Activated CD4-positive, alpha-beta T cell treated with anti-CD3 and anti-CD28 coated beads for 24 hours (primary cell): ENCODE data around the gene CTDP1.
A peak's percentile ranks its signal among the peaks of the same experiment; 100 is the strongest.

Source experiments
- DNase-seq, 2 donors: peaks; one replicate each; pipeline ENCODE4 v3.0.0-alpha.2; 2020; ENCODE audit warnings: low read depth in 2 of 2

The CTDP1 gene

GRCh38 chr18:79679552-79680099, at the start of gene CTDP1:
Gene CTDP1, plus strand, starts transcription at chr18:79679803. Its CDS starts 145 bp downstream, at chr18:79679948.
- DNase-seq = peak; percentile 73 to 81

- no peak for DNase-seq
These were observed 49.1 kb upstream of the CTDP1 start for GRCh38 chr18:79630281-79631095.

- DNase-seq = no peak
These were observed 48.5 kb upstream of the CTDP1 start for GRCh38 chr18:79631096-79631507.

GRCh38 chr18:79631761-79632446, 47.7 kb upstream of the CTDP1 start:
- DNase-seq = no peak

- no peak for DNase-seq
These were observed 46.8 kb upstream of the CTDP1 start for GRCh38 chr18:79632765-79633164.

GRCh38 chr18:79634186-79634585, 45.4 kb upstream of the CTDP1 start:
- DNase-seq = no peak

GRCh38 chr18:79634593-79635426, 44.8 kb upstream of the CTDP1 start:
- no peak for DNase-seq

GRCh38 chr18:79635427-79635726, 44.2 kb upstream of the CTDP1 start:
- DNase-seq = no peak

GRCh38 chr18:79637181-79637920, 42.3 kb upstream of the CTDP1 start:
- DNase-seq = no peak

GRCh38 chr18:79637921-79638909, 41.4 kb upstream of the CTDP1 start:
- DNase-seq = no peak

- no peak for DNase-seq
These were observed 40.4 kb upstream of the CTDP1 start for GRCh38 chr18:79639072-79639829.

GRCh38 chr18:79640064-79640672, 39.4 kb upstream of the CTDP1 start:
- DNase-seq = no peak

GRCh38 chr18:79640875-79641274, 38.7 kb upstream of the CTDP1 start:
- DNase-seq = no peak

GRCh38 chr18:79641722-79642497, 37.7 kb upstream of the CTDP1 start:
- no peak for DNase-seq

- DNase-seq = no peak
These were observed 37.0 kb upstream of the CTDP1 start for GRCh38 chr18:79642626-79643025.

- no peak for DNase-seq
These were observed 36.3 kb upstream of the CTDP1 start for GRCh38 chr18:79643054-79643984.

- peak; percentile 59 to 60 for DNase-seq
These were observed 35.5 kb upstream of the CTDP1 start for GRCh38 chr18:79644006-79644665.
